Transverse colon (tissue), 4 donors: Measurements from ENCODE around the gene ATG12. TPM values are rescaled to one million over a fixed set of nuclear protein-coding genes. Genes with fewer than 3 reads are reported as not detected.

ENCODE experiments used
- DNase-seq: peaks from one replicate; pipeline ENCODE4 v3.0.0-alpha.2; 2019
- H3K27ac ChIP-seq, 4 donors: fragments of 200-600 bp; sonication (generic); 2 replicates each; pipeline ENCODE4 v1.5.1; 2016 to 2018; ENCODE audit warnings: inconsistent platforms in 4 of 4
- H3K27me3 ChIP-seq: fragments of 200-600 bp; sonication (generic); 2 replicates; pipeline ENCODE4 v1.5.1; 2017; ENCODE audit warnings: inconsistent platforms
- H3K36me3 ChIP-seq, 4 donors: fragments of 200-600 bp; sonication (generic); 2 replicates each; pipeline ENCODE4 v1.5.1; 2017 to 2019; ENCODE audit warnings: inconsistent platforms in 4 of 4
- H3K4me1 ChIP-seq, 4 donors: fragments of 200-600 bp; sonication (generic); 2 replicates each; pipeline ENCODE4 v1.5.1; 2017 to 2020; ENCODE audit warnings: inconsistent platforms in 4 of 4
- H3K4me3 ChIP-seq, 4 donors: fragments of 200-600 bp; sonication (generic); 1 replicate in 1 of 4; 2 replicates in 3 of 4; pipeline versions ENCODE4 v1.5.1 to v1.6.1; 2017 to 2019; ENCODE audit warnings: inconsistent platforms in 4 of 4
- H3K9me3 ChIP-seq, 2 donors: fragments of 200-600 bp; sonication (generic); 2 replicates each; pipeline ENCODE4 v1.5.1; 2017 to 2019; ENCODE audit warnings: inconsistent platforms in 2 of 2
- CTCF ChIP-seq, 5 experiments: fragments of 200-600 bp in 3 of 5; fragments of 450-650 bp in 2 of 5; sonication (generic) in 3 of 5; IDR thresholded peaks; 1 replicate in 2 of 5; 2 replicates in 3 of 5; pipeline ENCODE4 v1.5.1; 2016 to 2017; ENCODE audit warnings: antibody characterized with exemption in 5 of 5, inconsistent platforms in 3 of 5, mild to moderate bottlenecking in 2 of 5, moderate library complexity in 1 of 5
- EP300 ChIP-seq: sonication (generic); formaldehyde crosslinking; IDR thresholded peaks from one replicate; pipeline ENCODE4 v1.6.1; 2017; ENCODE audit warnings: antibody characterized with exemption, low read depth
- POLR2A ChIP-seq: fragments of 450-650 bp; IDR thresholded peaks from one replicate; pipeline ENCODE4 v1.6.1; 2016; ENCODE audit warnings: antibody characterized with exemption, mild to moderate bottlenecking, moderate library complexity
- POLR2AphosphoS5 ChIP-seq, 3 donors: sonication (generic); formaldehyde crosslinking; IDR thresholded peaks; one replicate each; pipeline ENCODE4 v1.6.1; 2016; ENCODE audit warnings: antibody characterized with exemption in 3 of 3
- WGBS, 2 donors: methylation state at CpG; one replicate each; pipeline ENCODE4 v1.1.5; 2018; ENCODE audit warnings: low coverage in 1 of 2; 5-methylcytosine and 5-hydroxymethylcytosine counted together
- in situ Hi-C, 4 donors: fragments of 200-750 bp; cut with MboI; loops; one replicate each; pipeline versions ENCODE4 v1.15.0 to v1.15.1; 2017; ENCODE audit warnings: low sequenced_read_pairs in 3 of 4, low pct_ligation_motif_present in 1 of 4, low pct_unique_long_range_greater_than_20kb in 1 of 4
- intact Hi-C: fragments of 100-400 bp; cut with DNase I; formaldehyde crosslinking; loops from one replicate; pipeline ENCODE4 v1.15.1; 2023; ENCODE audit warnings: low total_unique reads
- total RNA-seq, 4 donors: library from RNA; depleted of rRNA; stranded (reverse); fragments of >200 nt; gene quantifications; one replicate each; pipeline ENCODE4 v1.1.0, GENCODE V29; 2016

ATG12 gene
- total RNA-seq, 4 donors from 2014 or later: 18.7 to 51.3 (median 31.4) TPM

GRCh38 chr5:115800108-115800507, 41.3 kb downstream of the ATG12 start:
- Histone ChIP-seq H3K27me3 (no peaks in the 10 kb centered on the region), H3K4me1 (no peaks in the 10 kb centered on the region), H3K27ac (no peak overlapping the region), H3K9me3 (no peaks in the 10 kb centered on the region), H3K4me3 (no peak overlapping the region), H3K36me3 (no peaks in the 10 kb centered on the region)
- no peak for TF ChIP-seq POLR2AphosphoS5 (IDR thresholded peaks at IDR 0.05)
- no peak for TF ChIP-seq POLR2A
- TF ChIP-seq EP300: no peak
- TF ChIP-seq CTCF (IDR thresholded peaks at IDR 0.05): no peak
- DNase-seq: no peak
- intact Hi-C loops (no loop called here), in situ Hi-C loops (no loop called here)
- 58 to 73% methylated on average over 2 of the region's 2 CpGs for WGBS, 2 donors

- 67 to 69% methylated on average over 1 to 2 of the region's 2 CpGs for WGBS, 2 donors
Observed at GRCh38 chr5:115798252-115798651, 43.1 kb downstream of the ATG12 start.

DNA sequence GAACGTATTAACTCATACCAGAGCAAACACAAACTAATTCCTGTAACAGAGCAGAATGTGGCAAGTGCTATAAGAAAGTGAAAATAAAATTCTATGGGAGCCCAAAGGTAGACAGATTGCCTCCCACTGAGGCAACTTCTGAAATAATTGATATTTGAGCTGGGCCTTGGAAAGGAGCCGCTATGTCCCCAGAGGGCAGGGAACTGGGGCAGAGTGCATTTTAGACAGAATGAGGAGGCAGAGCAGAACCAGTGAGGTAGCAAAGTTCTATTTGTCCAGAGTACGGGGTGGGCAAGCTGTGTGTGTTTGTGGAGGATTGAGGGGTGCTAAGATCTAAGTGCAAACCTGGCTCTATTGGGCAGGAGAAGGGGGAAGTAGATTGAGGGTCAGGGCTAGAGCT, 44.7 kb downstream of the ATG12 start:
- Histone ChIP-seq H3K4me1 (no peaks in the 10 kb centered on the region), H3K27me3 (no peaks in the 10 kb centered on the region), H3K9me3 (no peaks in the 10 kb centered on the region), H3K27ac (no peak overlapping the region), H3K36me3 (no peaks in the 10 kb centered on the region), H3K4me3 (no peak overlapping the region)
- intact Hi-C loops (no loop called here), in situ Hi-C loops (no loop called here)
- 69 to 86% methylated on average over 2 to 3 of the region's 3 CpGs for WGBS, 2 donors
- TF ChIP-seq EP300 (no peak), POLR2AphosphoS5 (IDR thresholded peaks at IDR 0.05) (no peak), CTCF (IDR thresholded peaks at IDR 0.05) (no peak), POLR2A (no peak)
- DNase-seq: no peak

More at GRCh38 chr5:115798252-115798651, 43.1 kb downstream of the ATG12 start:
- Histone ChIP-seq H3K27me3 (no peaks in the 10 kb centered on the region), H3K36me3 (no peaks in the 10 kb centered on the region), H3K9me3 (no peaks in the 10 kb centered on the region), H3K4me1 (no peaks in the 10 kb centered on the region), H3K4me3 (no peak overlapping the region), H3K27ac (no peak overlapping the region)
- in situ Hi-C loops (no loop called here), intact Hi-C loops (no loop called here)
- TF ChIP-seq POLR2A (no peak), CTCF (IDR thresholded peaks at IDR 0.05) (no peak), POLR2AphosphoS5 (IDR thresholded peaks at IDR 0.05) (no peak), EP300 (no peak)
- no peak for DNase-seq

- in situ Hi-C loops: no loop called here
- no peaks in the 10 kb centered on the region for H3K4me1 ChIP-seq
- no peaks in the 10 kb centered on the region for H3K27me3 ChIP-seq
- no peak for DNase-seq
- no peak overlapping the region for H3K27ac ChIP-seq
- 75 to 89% methylated on average over 1 of the region's 1 CpG for WGBS, 2 donors
- no peaks in the 10 kb centered on the region for H3K9me3 ChIP-seq
- no peaks in the 10 kb centered on the region for H3K36me3 ChIP-seq
- intact Hi-C loops: no loop called here
- TF ChIP-seq POLR2AphosphoS5 (IDR thresholded peaks at IDR 0.05) (no peak), EP300 (no peak), CTCF (IDR thresholded peaks at IDR 0.05) (no peak), POLR2A (no peak)
- H3K4me3 ChIP-seq: no peak overlapping the region
Observed at GRCh38 chr5:115795700-115796099, 45.7 kb downstream of the ATG12 start.
